GM10266 (cell line): ENCODE measurements around the gene PDE5A.

Experiments
- DNase-seq: peaks from one replicate; pipeline ENCODE4 v3.0.0; 2012; ENCODE audit errors: extremely low spot score
- TF ChIP-seq, protein P1 (sequence below): IDR thresholded peaks from 2 replicates; pipeline ENCODE4 v1.5.1; 2012; ENCODE audit warnings: mild to moderate bottlenecking, low read depth; ENCODE audit not compliant: control insufficient read depth, insufficient read depth; ENCODE audit errors: missing control alignments

PDE5A gene

DNA sequence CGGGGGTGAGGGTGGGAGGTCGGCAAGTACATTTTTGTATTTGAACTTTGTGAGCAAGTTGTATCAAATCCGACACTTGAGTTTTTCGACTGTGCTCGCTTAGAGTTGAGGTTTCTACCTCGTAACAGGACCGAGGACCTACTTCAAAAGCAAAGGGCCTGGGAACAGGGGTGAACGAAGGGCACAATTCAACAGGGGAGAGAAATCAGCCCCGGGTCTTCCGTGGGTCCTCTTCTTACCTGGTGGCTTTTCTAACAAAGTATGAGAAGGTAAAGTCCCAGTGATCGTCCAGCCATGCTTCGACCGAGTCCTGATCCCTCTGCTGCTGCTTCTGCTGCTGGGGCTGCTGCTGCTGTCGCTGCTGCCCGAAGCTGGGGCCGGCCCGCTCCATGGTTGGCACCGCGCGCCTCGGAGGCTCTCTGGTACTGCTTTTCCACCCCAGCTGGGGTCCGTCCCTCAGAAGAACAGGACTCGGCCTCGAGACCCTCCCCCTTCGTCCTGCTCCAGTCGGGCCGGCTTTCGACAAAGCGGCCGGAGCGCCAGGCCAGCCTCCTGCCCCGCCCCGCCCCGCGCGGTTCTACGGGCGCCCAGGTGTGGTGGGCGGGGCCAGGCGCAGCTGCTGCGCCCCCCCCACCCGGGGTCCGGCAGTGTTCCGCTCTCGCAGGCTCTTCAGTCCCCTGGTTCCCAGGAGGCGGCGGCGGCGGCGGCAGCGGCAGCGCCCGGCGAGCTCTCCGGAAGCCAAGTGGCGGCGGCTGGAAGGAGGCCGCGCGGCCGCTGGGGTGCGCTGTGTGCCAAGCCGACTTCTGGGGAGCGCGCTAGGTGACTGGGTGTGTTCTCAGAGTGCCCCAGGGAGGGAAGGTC, at the start of gene PDE5A:
Gene PDE5A, minus strand, starts transcription at position 524 of the 861 bp plus-strand sequence. Its CDS starts 133 bp downstream, at position 391.
- TF ChIP-seq, protein P1, sequence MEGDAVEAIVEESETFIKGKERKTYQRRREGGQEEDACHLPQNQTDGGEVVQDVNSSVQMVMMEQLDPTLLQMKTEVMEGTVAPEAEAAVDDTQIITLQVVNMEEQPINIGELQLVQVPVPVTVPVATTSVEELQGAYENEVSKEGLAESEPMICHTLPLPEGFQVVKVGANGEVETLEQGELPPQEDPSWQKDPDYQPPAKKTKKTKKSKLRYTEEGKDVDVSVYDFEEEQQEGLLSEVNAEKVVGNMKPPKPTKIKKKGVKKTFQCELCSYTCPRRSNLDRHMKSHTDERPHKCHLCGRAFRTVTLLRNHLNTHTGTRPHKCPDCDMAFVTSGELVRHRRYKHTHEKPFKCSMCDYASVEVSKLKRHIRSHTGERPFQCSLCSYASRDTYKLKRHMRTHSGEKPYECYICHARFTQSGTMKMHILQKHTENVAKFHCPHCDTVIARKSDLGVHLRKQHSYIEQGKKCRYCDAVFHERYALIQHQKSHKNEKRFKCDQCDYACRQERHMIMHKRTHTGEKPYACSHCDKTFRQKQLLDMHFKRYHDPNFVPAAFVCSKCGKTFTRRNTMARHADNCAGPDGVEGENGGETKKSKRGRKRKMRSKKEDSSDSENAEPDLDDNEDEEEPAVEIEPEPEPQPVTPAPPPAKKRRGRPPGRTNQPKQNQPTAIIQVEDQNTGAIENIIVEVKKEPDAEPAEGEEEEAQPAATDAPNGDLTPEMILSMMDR = peak; percentile 91
- peak; percentile 87 for DNase-seq

DNA sequence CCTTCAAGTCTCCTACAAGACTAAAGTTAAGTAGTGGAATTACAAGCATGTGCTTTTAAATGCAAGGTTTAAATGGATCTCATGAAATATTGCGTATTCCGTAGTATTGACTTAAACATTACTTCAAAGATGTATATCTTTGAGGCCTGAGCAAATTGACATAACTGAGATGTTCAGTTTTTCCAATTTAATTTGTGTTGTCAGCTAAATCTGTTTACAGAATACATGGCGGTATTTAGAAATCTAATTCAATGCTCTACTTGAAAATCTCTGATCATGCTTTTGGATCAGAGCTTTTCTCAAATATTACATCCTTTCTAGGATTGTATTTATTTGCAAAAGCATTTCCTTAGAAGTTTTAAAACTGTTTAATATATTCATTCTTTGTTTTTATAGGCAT, 47.5 kb upstream of the PDE5A start:
- TF ChIP-seq, protein P1 = no peak
- DNase-seq = no peak

DNA sequence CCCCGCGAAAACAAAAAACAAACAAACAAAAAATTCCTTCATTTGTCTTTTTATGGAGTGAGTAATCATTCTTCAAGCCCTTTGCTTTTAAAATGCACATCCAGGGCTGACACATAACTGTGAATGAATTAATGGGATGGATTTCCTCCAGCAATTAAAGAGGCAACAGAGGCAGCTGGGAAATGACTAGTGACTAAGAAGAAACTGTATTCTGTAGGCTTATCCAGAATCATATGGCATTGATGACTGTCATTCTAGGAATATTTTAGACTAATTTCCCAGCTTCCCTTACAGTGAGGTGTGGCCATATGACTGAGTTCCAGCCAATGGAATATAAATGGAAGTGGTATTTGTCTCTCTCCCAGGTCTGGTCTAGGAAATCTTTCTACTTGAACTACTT, 46.8 kb upstream of the PDE5A start:
- TF ChIP-seq, protein P1 = no peak
- no peak for DNase-seq

DNA sequence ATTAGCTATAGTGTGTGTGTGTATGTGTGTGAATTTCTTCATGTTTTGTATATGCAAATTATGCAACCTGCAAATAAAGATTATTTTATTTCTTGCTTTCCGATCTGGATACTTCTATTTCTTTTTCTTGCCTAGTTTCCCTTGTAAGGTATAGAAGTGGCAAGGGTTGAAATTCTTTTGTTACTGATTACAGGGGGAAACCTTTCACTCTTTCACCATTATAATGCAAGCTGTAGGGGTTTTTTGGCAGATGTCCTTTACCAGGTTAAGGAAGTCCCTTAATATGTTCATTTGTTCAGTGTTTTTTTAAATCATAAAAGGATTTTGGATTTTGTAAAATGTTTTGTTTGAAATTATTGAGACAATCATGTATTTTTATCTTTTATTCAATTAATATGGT, 44.3 kb upstream of the PDE5A start:
- TF ChIP-seq, protein P1 = no peak
- no peak for DNase-seq

DNA sequence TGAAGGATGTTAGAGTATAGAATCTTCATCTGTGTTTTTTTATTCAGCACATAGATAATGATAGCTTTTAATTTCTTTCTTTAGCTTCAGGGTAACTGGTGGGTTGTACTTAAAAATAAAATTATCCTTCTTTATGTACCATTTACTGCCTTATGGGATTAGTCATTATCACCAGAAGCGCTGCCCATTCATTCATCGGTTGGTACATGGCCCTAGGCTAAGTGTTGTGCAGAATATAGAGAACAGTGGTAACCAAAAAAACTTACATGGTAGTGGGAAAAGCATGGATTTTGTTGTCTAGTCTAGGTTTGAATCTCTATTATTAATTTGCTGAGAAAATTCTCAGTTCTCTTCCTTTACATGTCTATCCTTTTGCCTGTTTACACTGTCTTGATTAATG, 43.5 kb upstream of the PDE5A start:
- TF ChIP-seq, protein P1 = no peak

DNA sequence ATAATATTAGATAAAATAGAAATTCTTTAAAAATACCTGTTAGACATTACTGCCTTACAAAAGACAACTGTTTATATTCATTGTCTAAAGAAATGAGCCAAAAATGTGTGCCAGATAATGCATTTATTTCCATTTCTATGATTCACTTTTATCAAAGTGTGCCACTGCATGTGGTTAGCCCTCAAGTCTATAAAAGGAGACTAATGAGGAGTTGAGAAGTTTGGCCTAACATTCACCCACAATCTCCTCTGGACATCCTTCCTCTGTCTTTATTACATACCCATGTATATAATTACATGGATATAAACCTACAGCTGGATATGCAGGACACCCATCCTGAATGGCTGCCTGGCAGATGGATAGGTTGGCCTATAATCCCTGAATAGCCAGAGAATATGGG, 42.6 kb upstream of the PDE5A start:
- TF ChIP-seq, protein P1 = no peak
- no peak for DNase-seq

More for the DNA sequence above, 43.5 kb upstream of the PDE5A start:
- no peak for DNase-seq

DNA sequence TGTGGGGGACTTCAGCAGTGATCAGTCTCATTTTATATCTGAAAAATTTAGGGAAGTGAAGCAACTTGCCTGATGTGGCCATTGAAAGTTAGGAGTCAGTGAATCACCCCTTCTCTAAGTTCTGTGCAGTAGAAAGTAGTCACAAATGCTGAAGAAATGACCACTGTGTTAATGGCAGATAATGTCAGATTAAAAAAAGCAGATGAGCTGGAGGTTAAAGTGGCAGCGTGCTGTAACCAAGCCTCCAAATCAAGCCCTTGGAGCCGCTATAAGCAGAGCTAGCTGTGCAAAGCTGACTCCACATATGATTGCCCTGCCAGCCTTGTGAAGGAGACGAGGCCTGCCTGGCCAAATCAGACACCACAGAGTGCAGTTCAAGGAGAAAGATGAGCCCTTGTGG, 39.2 kb upstream of the PDE5A start:
- no peak for DNase-seq
- TF ChIP-seq, protein P1 = no peak
